Stimulated activated CD4-positive, alpha-beta T cell treated with anti-CD3 and anti-CD28 coated beads, Interleukin-1b, Interleukin-23, amount 100 ng/mL, for 48 hours (primary cell): ENCODE measurements around the gene KLHL17.
"Not testable (repeated sequence)": the region's sequence is repeated elsewhere in the genome, so short reads cannot be mapped to it uniquely, and the experiment has no call there.

ENCODE experiments used
- DNase-seq: peaks from one replicate; pipeline ENCODE4 v3.0.0-alpha.2; 2020

KLHL17 gene

DNA sequence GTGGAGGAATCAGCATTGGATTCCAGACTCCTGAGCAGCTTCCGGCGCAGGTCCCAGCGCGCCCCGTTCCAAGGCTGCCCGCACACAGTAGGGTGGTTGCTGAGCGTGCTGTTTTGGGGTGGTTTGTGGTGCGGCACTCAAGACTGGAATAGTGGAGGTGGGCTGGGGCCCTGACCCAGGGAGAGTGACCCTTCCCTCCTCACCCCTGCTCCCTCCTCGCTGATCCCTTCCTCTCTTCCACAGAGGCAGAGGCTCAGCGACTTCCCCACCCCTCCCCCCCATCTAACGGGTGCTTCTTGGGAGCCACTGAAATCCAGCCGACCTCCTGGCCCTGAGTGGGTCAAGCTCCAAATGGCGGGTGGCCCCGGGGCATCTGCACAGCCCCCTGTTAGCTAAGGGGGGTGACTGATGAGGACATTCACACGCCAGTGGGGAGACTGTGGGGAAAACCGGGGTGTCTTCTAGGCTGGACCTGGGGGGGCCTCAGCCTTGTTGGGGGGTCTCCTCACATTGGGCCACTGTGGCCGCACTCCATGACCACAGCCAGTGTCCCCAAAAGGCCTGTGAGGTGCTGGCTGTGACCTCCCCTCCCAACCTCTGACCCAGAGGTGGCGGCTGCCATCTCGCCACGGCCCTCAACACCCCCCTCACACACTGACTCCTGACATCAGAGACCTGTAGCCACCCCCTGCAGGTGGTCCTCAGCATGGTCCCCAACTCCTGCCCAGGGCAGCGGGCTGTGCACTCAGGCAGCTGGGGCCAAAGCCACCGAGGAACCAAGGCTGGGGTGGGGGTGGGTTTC, 43.4 kb downstream of the KLHL17 start:
- no peak for DNase-seq

DNA sequence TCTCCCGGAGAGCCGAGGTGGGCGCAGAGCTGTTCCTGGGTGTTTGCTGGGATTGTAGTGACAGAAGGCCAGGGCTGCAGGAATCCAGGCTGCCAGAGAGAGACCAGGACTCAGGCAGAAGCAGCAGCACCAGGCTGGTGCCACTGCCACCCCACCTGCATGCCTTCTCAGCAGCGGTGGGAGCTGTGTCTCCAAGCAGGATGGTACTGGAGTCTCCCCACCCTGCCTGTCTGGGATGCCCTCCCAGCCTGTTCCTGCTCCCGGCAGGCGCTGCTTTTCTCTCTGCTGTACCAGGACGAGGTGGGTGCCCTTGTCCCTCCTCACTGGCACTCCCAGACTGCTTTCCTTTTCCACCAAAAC, 44.0 kb downstream of the KLHL17 start:
- no peak for DNase-seq

DNA sequence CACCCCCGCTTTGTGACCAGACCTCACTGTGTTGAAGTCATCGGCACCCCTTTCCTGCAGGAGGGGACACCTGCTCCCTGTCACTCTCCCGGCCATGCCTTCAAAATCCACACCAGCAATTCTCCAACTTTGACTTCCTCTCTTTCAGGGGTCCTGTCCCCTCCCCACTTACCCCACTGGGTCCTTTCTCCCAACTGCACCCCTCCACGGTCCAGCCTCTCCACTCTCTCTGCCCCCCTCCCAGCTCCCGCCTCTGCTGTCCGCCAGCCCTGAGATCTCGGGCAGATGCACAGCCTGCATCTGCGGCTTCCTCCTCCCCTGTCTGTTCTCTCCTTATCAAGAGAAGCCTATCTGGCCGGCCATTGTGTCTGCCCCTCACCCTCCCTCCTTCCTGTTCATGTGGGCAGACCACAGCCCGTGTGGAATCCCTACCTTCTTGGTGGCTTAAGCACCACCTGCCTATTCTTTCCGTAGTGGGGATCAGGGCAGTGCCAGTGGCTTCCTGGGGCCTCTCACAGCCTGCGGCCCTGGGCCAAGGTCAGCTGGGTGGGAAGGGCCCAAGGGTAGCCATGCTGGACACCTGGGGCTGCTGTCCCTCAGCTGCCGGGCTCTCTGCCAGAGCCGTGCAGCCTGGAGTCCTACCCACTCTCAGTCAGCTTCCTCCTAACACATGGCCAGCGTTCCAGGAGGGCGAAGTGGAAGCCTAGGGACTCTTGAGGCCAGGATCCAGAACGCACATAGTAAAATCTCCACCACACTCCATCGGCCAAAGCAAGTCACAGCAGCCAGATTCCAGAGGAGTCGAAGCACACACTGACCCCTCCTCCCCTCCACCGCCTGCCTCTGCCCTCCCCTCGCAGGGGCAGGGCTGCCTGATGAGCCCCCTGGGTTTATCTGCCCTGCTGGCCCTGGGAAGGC, 44.7 kb downstream of the KLHL17 start:
- no peak for DNase-seq

DNA sequence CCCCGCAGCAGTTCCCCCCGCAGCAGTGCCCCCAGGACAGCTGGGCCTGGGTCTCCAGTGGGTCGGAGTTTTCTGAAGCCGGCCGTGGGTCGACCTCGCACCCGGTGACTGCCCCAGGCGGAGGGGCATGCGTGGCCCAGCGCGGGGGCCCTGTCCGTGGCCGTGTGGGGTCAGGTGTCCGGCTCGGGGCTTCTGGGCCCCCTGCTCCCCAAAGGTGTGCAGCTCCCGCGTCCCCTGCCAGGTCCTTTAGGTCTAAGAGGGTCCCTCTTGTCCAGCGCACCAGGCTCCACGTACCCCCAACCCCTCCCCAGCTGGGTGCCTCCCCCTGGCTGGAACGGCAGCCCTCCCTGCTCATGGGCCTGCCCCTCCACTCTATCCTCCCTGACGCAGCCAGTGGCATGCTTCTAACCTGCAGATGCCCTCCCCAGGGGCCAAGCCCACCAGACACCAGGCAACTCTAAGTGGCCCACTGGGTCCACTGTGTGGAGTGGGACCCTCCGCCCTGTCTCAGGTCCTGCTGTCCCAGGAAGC, 45.5 kb downstream of the KLHL17 start:
- DNase-seq, result no peak

DNA sequence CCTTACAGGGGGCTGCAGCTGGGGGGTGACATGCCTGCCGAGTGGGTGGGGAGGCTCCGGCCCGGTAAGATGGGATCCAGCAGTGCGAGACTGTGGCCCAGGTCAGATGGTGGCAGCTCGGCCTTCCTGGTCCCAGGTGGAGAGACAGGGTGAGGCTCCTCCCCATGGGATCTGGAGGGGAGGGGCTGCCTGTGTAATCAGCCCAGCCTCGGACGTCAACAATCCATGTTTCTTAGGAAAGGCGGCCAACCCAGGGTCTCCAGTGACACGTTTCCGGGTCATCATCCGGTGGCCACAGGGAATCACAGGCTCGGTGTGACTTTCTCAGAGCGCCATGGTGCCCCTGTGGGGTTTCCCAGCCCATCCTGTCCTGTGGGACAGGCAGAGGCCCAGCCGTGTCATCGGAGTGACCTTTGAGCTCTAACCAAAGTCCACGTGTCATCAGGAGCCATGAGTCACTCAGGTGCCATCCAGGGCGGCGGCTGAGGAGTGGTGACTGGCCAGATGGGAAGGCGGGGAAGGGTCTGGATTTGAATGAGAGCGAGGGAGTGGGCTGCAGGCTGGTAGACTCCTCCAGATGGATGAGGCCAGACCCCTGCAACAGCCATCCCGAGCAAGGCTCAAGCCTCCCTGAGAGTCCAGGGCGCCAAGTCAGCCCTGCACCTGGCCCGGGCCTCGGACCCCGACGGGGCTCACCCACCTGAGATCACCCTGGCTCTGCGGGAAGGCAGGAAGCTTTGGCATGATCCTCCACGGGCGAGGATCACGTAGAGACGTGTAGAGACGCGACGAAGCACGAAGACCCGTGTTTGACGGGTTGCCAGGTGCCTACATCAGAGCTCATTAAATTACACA, 46.1 kb downstream of the KLHL17 start:
- DNase-seq, result no peak

DNA sequence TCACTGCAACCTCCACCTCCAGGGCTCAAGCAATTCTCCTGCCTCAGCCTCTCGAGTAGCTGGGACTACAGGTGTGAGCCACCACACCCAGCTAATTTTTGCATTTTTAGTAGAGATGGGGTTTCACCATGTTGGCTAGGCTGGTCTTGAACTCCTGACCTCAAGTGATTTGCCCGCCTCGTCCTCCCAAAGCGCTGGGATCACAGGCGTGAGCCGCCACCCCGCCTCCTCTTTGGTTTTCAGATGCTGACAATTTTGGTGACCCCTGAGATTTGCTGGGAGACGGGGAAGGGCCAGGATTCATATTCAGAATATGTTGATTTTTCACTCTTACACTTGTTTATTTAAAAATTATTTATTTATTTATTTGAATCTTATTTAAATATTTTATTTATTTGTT, 49.7 kb downstream of the KLHL17 start:
- not testable (repeated sequence) for DNase-seq

DNA sequence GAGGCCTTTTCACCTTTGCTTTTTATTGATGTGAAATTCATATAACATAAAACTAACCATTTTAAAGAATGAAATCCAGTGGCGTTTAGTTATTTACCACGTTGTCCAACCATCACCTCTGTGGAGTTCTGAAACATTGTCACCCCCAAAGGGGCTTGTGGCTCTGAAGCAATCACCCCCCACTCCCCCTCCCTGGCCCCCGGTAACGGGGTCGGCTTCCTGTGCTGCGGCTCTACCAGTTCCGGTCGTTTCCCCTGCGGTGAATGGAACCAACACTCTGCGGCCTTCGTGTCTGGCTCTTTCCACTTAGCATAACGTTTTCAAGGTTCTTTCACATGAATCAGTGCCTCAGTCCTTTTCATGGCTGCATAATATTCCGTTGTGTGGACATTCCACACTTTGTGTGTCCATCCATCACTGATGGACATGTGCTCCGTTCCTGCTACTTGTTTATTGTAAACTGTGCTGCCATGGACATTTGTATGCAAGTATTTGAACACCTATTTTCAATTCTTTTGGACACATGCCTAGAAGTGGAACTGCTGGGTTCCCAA, 51.1 kb downstream of the KLHL17 start:
- no peak for DNase-seq

DNA sequence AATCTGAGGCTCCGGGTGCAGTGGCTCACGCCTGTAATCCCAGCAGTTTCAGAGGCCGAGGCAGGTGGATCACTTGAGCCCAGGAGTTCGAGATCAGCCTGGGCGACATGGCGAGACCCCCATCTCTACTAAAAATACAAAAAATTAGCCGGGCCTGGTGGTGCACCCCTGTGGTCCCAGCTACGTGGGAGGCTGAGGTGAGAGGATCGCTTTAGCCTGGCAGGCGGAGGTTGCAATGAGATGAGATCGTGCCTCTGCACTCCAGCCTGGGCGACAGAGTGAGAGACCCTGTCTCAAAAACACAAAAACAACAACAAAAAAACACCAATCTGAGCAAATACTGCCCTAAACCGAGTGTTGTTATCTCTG, 52.3 kb downstream of the KLHL17 start:
- not testable (repeated sequence) for DNase-seq

DNA sequence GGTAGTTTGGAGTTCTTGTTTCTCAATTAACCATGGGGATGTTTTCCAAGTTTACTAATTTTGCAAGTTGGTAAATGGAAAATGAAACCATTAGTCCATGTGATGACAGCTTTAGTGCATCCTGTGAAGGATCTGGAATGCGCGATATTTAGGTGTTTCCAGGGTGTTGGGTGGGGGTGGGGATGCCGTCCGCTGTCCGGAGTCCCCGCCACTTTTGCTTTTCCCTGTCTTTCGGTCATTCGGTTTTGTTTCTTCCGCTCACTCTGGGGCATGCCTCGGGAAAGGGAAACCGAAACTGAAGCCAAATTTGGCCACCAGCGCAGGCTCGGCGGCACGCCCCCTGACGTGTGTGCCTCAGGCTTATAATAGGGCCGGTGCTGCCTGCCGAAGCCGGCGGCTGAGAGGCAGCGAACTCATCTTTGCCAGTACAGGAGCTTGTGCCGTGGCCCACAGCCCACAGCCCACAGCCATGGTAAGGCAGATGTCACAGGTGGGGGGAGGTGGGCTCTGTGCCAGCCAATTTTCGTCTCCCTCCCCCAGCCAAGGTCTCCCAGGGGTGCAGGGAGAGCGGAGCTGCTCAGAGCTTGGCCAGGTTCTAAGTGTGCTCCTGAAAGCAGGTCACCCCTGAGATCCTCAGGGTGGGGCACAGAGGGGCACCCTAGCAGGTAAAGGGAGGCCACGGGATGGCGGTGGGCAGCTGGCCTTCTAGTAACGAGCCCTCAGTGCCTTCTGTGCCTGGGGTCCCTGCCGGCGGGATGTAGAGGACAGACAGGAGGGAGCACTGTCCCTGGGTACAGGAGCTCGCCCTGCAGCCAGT, 52.9 kb downstream of the KLHL17 start, which contains the start of gene ISG15:
ISG15 (plus strand) TSS at position 393 of the 817 bp plus-strand sequence; CDS start at position 470, 77 bp downstream.
- DNase-seq, result peak; percentile 84

DNA sequence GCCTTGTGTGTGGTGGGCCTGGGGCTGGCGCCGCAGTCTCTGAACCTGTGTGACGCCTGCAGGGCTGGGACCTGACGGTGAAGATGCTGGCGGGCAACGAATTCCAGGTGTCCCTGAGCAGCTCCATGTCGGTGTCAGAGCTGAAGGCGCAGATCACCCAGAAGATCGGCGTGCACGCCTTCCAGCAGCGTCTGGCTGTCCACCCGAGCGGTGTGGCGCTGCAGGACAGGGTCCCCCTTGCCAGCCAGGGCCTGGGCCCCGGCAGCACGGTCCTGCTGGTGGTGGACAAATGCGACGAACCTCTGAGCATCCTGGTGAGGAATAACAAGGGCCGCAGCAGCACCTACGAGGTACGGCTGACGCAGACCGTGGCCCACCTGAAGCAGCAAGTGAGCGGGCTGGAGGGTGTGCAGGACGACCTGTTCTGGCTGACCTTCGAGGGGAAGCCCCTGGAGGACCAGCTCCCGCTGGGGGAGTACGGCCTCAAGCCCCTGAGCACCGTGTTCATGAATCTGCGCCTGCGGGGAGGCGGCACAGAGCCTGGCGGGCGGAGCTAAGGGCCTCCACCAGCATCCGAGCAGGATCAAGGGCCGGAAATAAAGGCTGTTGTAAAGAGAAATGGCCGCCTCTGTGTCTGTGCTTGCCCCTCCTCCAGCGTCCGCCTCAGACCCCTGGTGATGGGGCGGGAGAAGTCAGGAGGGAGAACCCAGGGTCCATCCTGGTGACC, 53.7 kb downstream of the KLHL17 start:
- DNase-seq, result no peak

DNA sequence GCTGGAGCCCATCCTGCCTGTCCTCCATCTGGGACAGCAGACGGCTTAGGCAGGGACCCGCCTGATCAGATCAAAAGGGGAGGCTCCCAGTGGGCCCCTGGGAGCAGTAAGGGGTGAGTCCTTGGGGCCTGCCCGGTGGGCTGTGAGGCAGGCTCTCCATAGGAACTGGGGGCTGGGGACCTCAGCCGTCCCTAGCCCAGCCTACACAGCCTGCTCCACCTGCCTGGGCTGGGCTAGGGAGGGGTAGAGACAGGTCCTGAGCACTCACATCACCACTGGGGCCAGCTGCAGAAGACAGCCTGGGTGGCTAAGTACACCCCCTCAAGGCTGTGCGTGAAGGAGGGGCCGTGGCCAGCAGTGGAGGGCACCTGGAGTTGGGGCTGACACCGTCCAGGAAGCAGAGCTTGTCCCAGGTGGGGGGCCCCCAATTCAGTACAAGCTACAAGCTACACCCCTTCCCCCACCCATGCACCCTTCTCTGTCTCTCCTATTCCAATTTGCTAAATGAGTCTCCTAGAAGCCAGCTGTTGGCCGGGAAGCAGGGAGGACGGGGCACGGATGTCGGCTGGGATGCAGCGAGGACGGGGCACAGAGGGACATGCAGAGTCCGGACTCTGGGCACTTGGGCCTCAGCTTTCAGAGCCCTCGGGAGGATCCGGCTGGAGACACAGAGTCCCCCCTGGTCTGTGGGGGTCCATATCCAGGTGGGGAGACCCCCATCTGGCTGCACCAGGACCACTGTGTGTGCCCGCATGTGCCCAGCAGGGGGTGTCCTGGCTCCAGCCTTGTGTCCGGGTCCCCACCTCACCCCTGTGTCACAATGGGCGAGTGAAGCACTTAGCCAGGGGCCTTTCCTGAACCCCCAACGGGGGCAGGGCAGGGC, 54.7 kb downstream of the KLHL17 start:
- no peak for DNase-seq
